Ectodermal cell (in vitro differentiated cells): ENCODE results near the gene RBM33. TPM values are rescaled to one million over a fixed set of nuclear protein-coding genes. Genes with fewer than 3 reads are reported as not detected.

Experiments
- H3K27ac ChIP-seq: 2 replicates; pipeline ENCODE4 v1.7.0; 2013; ENCODE audit warnings: mild to moderate bottlenecking, low read depth, low read length; ENCODE audit not compliant: insufficient read depth, poor library complexity, severe bottlenecking
- H3K27me3 ChIP-seq: 2 replicates; pipeline ENCODE4 v1.7.0; 2013; ENCODE audit warnings: mild to moderate bottlenecking, low read length; ENCODE audit not compliant: insufficient read depth, control insufficient read depth, poor library complexity, severe bottlenecking
- H3K36me3 ChIP-seq: one replicate; pipeline ENCODE4 v1.7.0; 2013; ENCODE audit warnings: low read length; ENCODE audit not compliant: control insufficient read depth, insufficient read depth
- H3K4me1 ChIP-seq: one replicate; pipeline ENCODE4 v1.7.0; 2013; ENCODE audit warnings: low read length; ENCODE audit not compliant: control insufficient read depth, insufficient read depth
- H3K4me3 ChIP-seq: 2 replicates; pipeline ENCODE4 v1.7.0; 2013; ENCODE audit warnings: low read depth, low read length, control low read depth; ENCODE audit not compliant: insufficient read depth
- H3K9me3 ChIP-seq: 2 replicates; pipeline ENCODE4 v1.7.0; 2013; ENCODE audit warnings: mild to moderate bottlenecking, low read length, moderate library complexity; ENCODE audit not compliant: control insufficient read depth
- WGBS, 2 experiments: methylation state at CpG; one replicate each; pipeline ENCODE4 v1.1.7; 2013; ENCODE audit warnings: missing lambda C conversion rate in 2 of 2; 5-methylcytosine and 5-hydroxymethylcytosine counted together
- polyA plus RNA-seq, 4 experiments: library from polyadenylated mRNA; stranded (reverse); fragments of 50-300 nt; gene quantifications; one replicate each; pipeline ENCODE4 v1.2.3, GENCODE V29; 2013

Gene RBM33
- polyA plus RNA-seq (2013, experiment 1 of 4), result 47.2 TPM
- 44.3 TPM for polyA plus RNA-seq (2013, experiment 2 of 4)
- 40.9 TPM for polyA plus RNA-seq (2013, experiment 3 of 4)
- 52.7 TPM for polyA plus RNA-seq (2013, experiment 4 of 4)

- H3K27ac ChIP-seq, result peak within 1 kb of the TSS; percentile 97
- H3K9me3 ChIP-seq, result peaks cover 10% of the 10 kb centered on the region
- peaks cover 46% of the 10 kb centered on the region for H3K36me3 ChIP-seq
- H3K4me3 ChIP-seq, result peak within 1 kb of the TSS; percentile 97
- 0 to 1% methylated on average over 85 of the region's 85 CpGs for WGBS, 2 experiments
- no peaks in the 10 kb centered on the region for H3K27me3 ChIP-seq
- H3K4me1 ChIP-seq, result peaks cover 8% of the 10 kb centered on the region
Observed at GRCh38 chr7:155644178-155644970, at the start of gene RBM33. TSS of gene RBM33 (plus strand) at chr7:155644661. CDS start at chr7:155644877, 216 bp downstream.

- H3K27me3 ChIP-seq, result no peaks in the 10 kb centered on the region
- H3K36me3 ChIP-seq, result no peaks in the 10 kb centered on the region
- H3K4me3 ChIP-seq, result no peak overlapping the region
- H3K9me3 ChIP-seq, result no peaks in the 10 kb centered on the region
- WGBS, 2 experiments, result 53 to 65% methylated on average over 3 of the region's 3 CpGs
- H3K4me1 ChIP-seq, result peaks cover 7% of the 10 kb centered on the region
- H3K27ac ChIP-seq, result no peak overlapping the region
Observed at GRCh38 chr7:155594961-155595366, 49.5 kb upstream of the RBM33 start.

- no peak overlapping the region for H3K27ac ChIP-seq
- no peaks in the 10 kb centered on the region for H3K36me3 ChIP-seq
- H3K9me3 ChIP-seq, result no peaks in the 10 kb centered on the region
- H3K27me3 ChIP-seq, result no peaks in the 10 kb centered on the region
- 90 to 92% methylated on average over 1 of the region's 1 CpG for WGBS, 2 experiments
- peaks cover 7% of the 10 kb centered on the region for H3K4me1 ChIP-seq
- no peak overlapping the region for H3K4me3 ChIP-seq
Observed at GRCh38 chr7:155597753-155598140, 46.7 kb upstream of the RBM33 start.

- H3K27me3 ChIP-seq, result no peaks in the 10 kb centered on the region
- peaks cover 7% of the 10 kb centered on the region for H3K4me1 ChIP-seq
- no peaks in the 10 kb centered on the region for H3K9me3 ChIP-seq
- H3K36me3 ChIP-seq, result no peaks in the 10 kb centered on the region
- H3K4me3 ChIP-seq, result no peak overlapping the region
- no peak overlapping the region for H3K27ac ChIP-seq
- 11 to 12% methylated on average over 12 of the region's 12 CpGs for WGBS, 2 experiments
Observed at GRCh38 chr7:155598810-155599210, 45.7 kb upstream of the RBM33 start.

- 93 to 95% methylated on average over 24 of the region's 24 CpGs for WGBS, 2 experiments
- Histone ChIP-seq H3K9me3 (no peaks in the 10 kb centered on the region), H3K4me1 (no peaks in the 10 kb centered on the region), H3K27me3 (no peaks in the 10 kb centered on the region), H3K27ac (no peak overlapping the region), H3K4me3 (no peak overlapping the region), H3K36me3 (no peaks in the 10 kb centered on the region)
Observed at GRCh38 chr7:155602156-155602555, 42.3 kb upstream of the RBM33 start.

- Histone ChIP-seq H3K27me3 (no peaks in the 10 kb centered on the region), H3K4me1 (no peaks in the 10 kb centered on the region), H3K36me3 (no peaks in the 10 kb centered on the region), H3K4me3 (no peak overlapping the region), H3K27ac (no peak overlapping the region), H3K9me3 (no peaks in the 10 kb centered on the region)
- WGBS, 2 experiments, result 79 to 87% methylated on average over 7 of the region's 7 CpGs
Observed at GRCh38 chr7:155602750-155603149, 41.7 kb upstream of the RBM33 start.

- Histone ChIP-seq H3K27me3 (no peaks in the 10 kb centered on the region), H3K4me3 (no peak overlapping the region), H3K36me3 (no peaks in the 10 kb centered on the region), H3K9me3 (no peaks in the 10 kb centered on the region), H3K4me1 (no peaks in the 10 kb centered on the region), H3K27ac (no peak overlapping the region)
- WGBS, 2 experiments, result 83 to 85% methylated on average over 19 of the region's 19 CpGs
Observed at GRCh38 chr7:155603205-155603857, 41.1 kb upstream of the RBM33 start.

GRCh38 chr7:155603858-155604503 is 40.5 kb upstream of the RBM33 start:
- 92% methylated on average over 18 of the region's 18 CpGs for WGBS, 2 experiments
- no peaks in the 10 kb centered on the region for H3K9me3 ChIP-seq
- no peaks in the 10 kb centered on the region for H3K27me3 ChIP-seq
- no peaks in the 10 kb centered on the region for H3K4me1 ChIP-seq
- no peaks in the 10 kb centered on the region for H3K36me3 ChIP-seq
- H3K4me3 ChIP-seq, result no peak overlapping the region
- no peak overlapping the region for H3K27ac ChIP-seq

- Histone ChIP-seq H3K4me3 (no peak overlapping the region), H3K36me3 (no peaks in the 10 kb centered on the region), H3K9me3 (no peaks in the 10 kb centered on the region), H3K27ac (no peak overlapping the region), H3K4me1 (no peaks in the 10 kb centered on the region), H3K27me3 (no peaks in the 10 kb centered on the region)
- 88% methylated on average over 8 of the region's 8 CpGs for WGBS, 2 experiments
Observed at GRCh38 chr7:155604504-155604997, 39.9 kb upstream of the RBM33 start.

- Histone ChIP-seq H3K27ac (no peak overlapping the region), H3K4me3 (no peak overlapping the region), H3K9me3 (no peaks in the 10 kb centered on the region), H3K27me3 (no peaks in the 10 kb centered on the region), H3K36me3 (no peaks in the 10 kb centered on the region), H3K4me1 (no peaks in the 10 kb centered on the region)
- 90 to 92% methylated on average over 11 of the region's 12 CpGs for WGBS, 2 experiments
Observed at GRCh38 chr7:155609185-155609584, 35.3 kb upstream of the RBM33 start.
